GM21717 (cell line): Measurements from ENCODE around the gene SLC7A8.
"Not testable (repeated sequence)": the region's sequence is repeated elsewhere in the genome, so short reads cannot be mapped to it uniquely, and the experiment has no call there.

Experiments used
- ATAC-seq: cut with Tn5 transposase; IDR thresholded peaks from one replicate; pipeline ENCODE4 v1.9.1; 2021; ENCODE audit warnings: mild to moderate bottlenecking, moderate library complexity; ENCODE audit not compliant: unreplicated experiment

The SLC7A8 gene

GRCh38 chr14:23183479-23183878 is at the start of gene SLC7A8:
SLC7A8 (minus strand) TSS chr14:23183660; CDS start chr14:23182914, 746 bp downstream.
- no peak for ATAC-seq

DNA sequence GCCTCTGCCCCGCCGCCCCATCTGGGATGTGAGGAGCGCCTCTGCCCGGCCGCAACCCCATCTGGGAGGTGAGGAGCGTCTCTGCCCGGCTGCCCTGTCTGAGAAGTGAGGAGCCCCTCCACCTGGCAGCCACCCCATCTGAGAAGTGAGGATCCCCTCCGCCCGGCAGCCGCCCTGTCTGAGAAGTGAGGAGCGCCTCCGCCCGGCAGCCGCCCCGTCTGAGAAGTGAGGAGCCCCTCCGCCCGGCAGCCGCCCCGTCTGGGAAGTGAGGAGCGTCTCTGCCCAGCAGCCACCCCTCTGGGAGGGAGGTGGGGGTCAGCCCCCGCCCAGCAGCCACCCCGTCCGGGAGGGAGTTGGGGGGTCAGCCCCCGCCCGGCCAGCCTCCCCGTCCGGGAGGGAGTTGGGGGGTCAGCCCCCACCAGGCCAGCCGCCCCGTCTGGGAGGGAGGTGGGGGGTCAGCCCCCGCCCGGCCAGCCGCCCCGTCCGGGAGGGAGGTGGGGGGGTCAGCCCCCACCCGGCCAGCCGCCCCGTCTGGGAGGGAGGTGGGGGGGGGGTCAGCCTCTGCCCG is 48.9 kb upstream of the SLC7A8 start:
- ATAC-seq, result not testable (repeated sequence)

DNA sequence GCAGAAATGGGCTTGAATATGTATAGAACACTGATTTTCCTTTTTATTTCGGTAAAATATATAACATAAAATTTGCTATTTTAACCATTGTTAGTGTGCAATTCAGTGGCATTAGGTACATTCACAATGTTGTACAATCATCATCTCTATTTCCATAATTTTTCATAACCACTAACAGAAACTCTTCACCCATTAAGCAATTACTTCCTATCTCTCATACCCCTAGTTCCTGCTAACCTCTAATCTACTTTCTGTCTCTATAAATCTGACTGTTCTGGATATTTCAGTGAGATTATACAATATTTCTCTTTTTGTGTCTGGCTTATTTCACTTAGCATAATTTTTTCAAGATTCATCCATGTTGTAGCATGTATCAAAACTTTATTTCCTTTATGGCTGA is 45.4 kb upstream of the SLC7A8 start:
- ATAC-seq, result no peak

- ATAC-seq, result no peak
Measured at GRCh38 chr14:23227566-23227965, 44.1 kb upstream of the SLC7A8 start.

DNA sequence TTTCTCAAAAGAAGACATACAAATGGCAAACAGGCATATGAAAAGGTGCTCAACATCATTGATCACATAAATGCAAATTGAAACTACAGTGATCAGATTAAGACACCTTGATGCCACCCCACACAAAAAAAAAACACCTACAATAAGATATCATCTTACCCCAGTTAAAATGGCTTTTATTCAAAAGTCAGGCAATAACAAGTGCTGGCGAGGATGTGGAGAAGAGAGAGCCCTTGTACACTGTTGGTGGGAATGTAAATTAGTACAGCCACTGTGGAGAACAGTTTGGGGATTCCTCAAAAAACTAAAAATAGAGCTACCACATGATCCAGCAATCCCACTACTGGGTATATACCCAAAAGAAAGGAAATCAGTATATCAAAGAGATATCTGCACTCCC is 41.5 kb upstream of the SLC7A8 start:
- not testable (repeated sequence) for ATAC-seq

DNA sequence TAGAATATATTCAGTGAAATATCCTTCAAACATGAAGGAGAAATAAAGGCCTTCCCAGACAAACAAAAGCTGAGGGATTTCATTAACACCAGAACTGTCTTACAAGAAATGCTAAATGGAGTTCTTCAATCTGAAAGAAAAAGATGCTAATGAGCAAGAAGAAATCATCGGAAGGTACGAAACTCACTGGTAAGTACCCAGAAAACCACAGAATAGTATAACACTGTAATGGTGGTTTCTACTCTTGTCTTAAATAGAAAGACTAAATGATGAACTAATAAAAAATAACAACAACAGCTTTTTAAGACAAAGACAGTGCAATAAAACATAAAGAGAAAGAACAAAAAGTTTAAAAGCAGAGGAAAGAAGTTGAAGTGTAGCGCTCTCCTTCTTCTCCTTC is 35.6 kb upstream of the SLC7A8 start:
- ATAC-seq, result no peak

GRCh38 chr14:23217032-23218020 is 33.9 kb upstream of the SLC7A8 start:
- ATAC-seq, result no peak

- ATAC-seq, result no peak
Measured at GRCh38 chr14:23215421-23215820, 32.0 kb upstream of the SLC7A8 start.

DNA sequence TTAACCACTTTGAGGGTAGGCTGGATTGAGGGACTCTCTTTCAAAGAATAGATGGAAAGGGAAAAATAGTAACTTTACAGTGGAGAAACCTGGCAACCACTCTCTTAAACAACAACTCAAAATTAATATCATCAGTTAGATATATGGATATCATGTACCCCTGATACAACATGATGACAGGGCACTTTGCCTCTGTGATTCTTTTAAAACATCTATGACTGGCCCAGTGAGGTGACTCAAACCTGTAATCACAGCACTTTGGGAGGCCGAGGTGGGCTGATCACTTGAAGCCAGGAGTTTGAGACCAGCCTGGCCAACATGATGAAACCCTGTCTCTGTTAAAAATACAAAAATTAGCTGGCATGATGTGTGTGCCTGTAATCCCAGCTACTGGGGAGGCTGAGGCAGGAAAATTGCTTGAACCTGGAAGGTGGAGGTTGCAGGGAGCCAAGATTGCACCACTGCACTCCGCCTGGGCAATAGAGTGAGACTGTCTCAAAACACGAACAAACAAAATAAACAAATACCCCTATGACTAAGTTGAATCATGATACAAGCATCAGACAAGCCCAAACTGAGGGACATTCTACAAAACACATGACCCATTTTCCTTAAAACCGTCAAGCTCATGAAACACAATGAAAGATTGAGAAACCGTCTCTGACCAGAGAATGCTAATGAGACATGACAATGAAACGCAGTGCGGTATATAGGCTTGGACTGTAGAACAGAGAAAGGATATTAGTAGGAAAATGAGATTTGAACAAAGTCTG is 26.4 kb upstream of the SLC7A8 start:
- no peak for ATAC-seq

DNA sequence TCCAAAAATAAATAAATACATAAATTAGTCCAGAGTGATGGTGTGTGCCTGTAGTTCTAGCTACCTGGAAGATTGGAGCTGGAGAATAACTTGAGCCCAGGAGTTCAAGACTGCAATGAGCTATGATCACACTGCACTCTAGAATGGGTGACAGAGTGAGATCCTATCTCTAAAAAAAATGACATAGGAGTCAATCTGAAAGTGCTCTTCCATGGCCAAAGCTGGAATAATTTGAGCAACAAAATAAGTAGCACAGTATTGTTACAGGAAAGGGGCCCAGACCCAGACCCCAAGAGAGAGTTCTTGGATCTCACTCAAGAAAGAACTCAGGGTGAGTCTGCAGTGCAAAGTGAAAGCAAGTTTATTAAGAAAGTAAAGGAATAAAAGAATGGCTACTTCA is 24.9 kb upstream of the SLC7A8 start:
- no peak for ATAC-seq

DNA sequence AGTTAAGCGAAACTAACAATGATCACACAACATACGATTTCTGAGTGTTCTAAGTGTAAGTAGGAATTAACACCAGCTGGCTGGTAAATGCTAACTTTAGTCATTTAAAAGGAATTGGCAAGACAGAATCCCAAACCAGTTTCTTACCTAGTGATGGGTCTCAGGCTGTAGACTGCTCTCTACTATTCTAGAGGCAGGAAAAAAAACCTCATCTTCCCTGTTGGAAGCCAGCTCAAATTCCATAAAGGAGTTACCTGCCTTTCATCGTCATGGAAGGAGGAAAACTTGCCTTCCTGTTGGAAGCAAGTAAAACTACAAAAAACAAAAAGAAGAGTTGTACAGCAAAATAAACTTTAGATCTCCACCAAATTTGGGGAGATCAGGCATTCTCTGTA is 23.7 kb upstream of the SLC7A8 start:
- no peak for ATAC-seq

- ATAC-seq, result no peak
Measured at GRCh38 chr14:23206422-23207145, 23.1 kb upstream of the SLC7A8 start.

GRCh38 chr14:23202001-23202400 is 18.5 kb upstream of the SLC7A8 start:
- no peak for ATAC-seq

GRCh38 chr14:23199141-23199540 is 15.7 kb upstream of the SLC7A8 start:
- not testable (repeated sequence) for ATAC-seq

DNA sequence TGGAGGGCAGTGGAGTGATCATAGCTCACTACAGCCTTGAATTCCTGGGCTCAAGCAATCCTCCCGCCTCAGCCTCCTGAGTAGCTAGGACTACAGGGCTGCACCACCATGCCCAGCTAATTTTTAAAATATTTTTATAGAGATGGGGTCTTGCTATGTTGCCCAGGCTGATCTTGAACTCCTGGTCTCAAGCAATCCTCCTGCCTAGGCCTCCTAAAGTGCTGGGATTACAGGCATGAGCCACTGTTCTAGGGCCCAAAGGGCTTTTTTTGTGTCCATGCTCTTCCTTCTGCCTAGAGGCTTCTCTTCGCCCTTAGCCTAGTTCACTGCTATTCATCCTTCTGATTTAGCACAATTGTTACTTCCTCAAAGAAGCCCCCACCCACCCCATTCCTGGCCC is 13.0 kb upstream of the SLC7A8 start:
- ATAC-seq, result not testable (repeated sequence)

DNA sequence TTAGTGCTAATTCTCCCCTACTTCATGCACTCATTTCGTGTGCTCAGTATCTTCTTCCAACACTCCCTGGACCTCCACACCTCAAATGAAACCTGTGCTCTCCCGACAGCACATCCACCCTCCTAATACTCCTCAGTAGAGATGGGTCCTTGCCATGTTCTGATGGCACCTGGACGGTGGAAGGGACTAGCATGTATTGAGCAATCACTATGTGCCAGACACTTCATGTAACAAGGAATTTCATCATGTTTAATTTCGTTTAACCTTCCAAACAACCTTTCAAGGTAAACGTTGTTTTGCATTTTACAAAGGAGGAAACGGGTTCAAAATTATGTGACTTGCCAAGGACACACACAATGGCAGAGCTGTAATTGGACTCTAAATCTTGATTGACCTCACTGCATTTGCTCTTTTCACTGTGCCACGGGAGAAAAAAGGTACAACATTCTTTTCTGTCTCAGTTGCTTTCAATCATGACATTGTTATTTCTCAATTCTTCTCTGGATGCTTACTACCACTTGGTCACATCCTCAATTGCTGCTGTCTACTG is 12.2 kb upstream of the SLC7A8 start:
- no peak for ATAC-seq

DNA sequence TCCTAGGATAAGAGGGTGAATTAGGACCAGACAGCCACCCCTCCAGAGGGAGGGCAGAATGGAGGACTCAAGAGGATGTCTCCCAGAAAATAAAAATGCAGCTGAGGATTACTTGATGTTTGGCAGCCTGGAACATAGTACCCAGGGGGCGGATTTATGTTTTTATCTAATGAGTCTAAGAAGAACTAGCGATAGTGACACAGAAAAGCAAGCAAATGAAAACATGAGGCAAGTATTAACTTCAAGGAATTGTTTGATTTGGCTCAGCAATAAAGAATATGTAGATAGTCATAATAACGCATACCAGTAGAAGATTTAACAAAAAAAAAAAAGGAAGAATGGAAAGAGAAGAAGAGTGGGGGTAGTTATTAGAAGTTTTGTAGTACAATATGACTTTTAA is 10.0 kb upstream of the SLC7A8 start:
- no peak for ATAC-seq

DNA sequence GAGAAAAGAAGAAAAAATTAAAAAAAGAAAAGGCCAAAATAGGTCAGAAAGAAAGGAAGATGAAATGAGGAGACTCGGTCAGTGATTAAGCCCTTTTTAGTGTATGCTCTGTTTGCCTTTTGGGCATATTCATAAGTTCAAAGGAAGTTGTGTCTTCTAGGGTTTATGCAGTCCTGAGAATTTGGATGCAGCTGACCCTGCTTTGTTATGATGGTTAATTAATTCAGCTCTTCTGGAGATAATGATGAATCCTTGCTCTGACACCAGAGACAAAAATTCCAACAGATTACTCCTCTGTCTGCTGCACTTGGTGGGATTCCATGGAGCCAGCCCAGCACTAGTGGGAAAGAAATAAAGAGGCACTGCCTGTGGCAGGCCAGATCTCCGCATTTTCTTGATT is 4.5 kb upstream of the SLC7A8 start:
- no peak for ATAC-seq

DNA sequence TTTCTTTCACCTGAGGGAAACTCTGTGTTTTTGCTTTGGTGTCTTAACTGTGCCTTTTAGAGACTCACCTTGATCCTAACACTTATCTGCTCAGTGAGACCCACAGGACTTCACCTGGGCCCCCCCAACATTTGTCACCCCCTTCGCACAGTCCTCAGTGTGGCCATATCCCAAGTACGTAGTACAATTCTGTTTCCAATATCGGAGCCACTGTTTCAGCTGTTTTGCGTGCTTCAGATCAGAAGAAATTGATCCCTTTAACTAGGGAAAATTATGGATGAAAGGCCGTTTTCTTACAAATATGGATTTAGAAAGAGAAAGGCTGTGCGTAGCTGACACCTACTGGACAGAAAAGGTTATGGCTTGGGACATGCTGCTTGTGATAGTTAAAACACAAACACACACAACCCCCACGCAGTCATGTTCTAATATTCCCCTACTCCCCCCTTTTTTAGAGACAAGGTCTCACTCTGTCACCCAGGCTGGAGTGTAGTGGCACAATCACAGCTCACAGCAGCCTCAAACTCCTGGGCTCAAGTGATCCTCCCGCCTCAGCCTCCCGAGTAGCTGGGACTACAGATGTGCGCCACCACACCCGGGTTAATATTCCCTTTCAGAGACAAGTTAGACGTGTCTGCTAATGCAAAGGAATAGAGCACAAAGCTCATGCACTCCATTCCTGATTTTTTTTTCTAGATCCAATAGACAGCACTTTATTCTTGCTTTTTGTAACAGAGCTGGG is 3.6 kb upstream of the SLC7A8 start:
- no peak for ATAC-seq

- no peak for ATAC-seq
Measured at GRCh38 chr14:23185063-23185462, 1.6 kb upstream of the SLC7A8 start.
